Activated CD4-positive, CD25-positive, alpha-beta regulatory T cell treated with anti-CD3 and anti-CD28 coated beads, Interleukin-2, amount 50 U/mL, for 16 hours (primary cell): ENCODE data around the gene ELMO1.

Experiments used
- DNase-seq: peaks from one replicate; pipeline ENCODE4 v3.0.0-alpha.2; 2020; ENCODE audit warnings: low read depth, low spot score

ELMO1 gene

DNA sequence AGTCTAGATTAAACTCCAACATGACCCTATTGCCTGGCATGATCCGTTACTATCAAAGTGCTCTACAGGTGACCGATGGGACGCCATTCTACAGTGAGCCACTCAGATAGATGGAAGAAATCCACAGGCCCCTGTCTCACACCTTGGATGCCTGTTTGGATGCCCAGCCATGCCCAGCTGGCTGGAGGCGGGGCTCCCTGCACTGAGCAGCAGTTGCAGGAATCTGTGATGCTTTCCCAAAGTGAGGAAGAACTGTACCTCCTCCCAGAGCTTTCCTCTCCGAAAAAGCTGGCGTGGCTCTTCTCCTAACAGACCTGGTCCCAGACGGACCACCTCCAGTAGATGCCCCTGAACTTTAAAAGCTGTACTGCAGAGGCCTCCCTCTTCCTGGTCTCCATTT lies 253.3 kb downstream of the ELMO1 start:
- no peak for DNase-seq

DNA sequence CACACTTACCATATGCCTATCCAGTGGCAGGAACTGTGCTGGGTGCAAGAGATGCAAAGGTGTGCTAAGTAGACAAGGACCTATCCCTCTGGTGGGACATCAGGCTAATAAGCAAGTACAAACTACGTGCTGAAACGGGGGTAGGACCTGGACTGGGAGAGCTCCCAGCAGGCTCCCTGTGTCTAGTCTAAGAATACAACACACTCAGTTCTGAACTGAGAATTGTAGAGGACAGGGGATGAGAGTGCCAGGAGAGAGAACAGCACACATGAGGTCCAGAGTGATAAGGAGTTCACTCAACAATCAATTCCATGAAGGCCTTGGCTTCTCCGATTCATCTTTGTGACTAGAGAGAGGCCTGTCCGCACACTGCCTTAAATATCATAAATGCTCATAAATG lies 253.7 kb downstream of the ELMO1 start:
- DNase-seq, result no peak

DNA sequence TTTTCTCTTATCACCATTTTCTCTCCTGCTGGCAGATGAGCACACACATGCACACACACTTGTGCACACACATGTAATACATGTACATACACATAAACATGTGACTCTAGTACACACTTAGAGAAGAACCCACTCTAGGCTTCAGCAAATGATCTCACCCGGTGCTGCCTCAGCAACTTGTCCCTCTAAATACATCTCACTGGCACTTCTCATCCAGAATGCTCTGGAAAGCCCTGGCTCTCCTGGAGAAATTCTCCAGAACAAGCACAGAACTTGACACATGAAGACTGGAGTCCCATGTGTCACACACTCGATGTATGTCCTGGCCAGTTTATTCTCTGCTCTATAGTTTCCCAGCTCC lies 254.9 kb downstream of the ELMO1 start:
- no peak for DNase-seq

DNA sequence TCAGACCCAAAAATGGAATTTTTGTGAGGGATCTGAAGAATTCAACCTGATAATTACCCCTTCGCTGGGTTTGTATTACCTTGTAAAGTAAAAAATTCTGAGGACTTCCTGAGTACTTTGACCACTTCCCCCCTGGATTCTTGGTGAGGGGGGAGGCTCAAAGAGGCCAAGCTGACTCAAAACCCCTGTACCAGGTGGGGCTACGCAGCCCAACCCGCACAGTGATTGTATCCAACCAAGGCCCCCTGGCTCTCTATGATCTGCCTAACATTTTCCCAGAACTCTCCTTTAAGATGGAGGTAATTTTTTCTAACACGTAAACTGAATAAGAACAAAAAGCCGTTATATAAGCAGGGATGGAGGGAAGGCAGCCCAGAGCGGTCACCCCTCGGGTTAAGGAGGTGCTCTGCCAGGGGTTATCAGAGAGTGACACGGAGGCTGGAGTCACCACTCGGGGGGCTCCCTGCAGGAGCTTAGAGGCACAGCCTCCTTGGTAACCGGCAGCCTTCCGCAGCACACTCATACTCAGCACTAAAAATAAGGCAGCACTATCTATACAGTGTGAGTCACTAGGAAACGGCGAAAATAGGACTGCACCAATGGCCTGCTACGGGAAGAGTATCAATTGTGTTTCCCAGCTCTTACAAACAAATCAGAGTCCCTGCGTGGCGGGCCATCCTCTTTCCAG lies 255.4 kb downstream of the ELMO1 start:
- DNase-seq, result no peak

DNA sequence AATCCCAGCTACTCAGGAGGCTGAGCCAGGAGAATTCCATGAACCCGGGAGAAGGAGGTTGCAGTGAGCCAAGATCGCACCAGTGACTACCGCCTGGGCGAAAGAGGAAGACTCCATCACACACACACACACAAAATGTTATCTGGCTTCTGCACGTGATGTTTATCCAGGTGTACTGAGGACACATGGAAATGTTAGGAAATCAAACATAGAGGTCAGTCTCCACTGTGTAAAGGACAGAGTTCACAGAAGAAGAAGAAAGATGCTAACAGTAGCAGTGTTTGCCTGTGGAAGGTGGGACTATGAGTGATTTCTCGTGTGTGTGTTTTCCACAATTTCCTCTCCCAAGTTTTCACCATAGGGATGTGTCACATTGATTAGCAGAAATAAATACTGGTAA lies 256.9 kb downstream of the ELMO1 start:
- no peak for DNase-seq

DNA sequence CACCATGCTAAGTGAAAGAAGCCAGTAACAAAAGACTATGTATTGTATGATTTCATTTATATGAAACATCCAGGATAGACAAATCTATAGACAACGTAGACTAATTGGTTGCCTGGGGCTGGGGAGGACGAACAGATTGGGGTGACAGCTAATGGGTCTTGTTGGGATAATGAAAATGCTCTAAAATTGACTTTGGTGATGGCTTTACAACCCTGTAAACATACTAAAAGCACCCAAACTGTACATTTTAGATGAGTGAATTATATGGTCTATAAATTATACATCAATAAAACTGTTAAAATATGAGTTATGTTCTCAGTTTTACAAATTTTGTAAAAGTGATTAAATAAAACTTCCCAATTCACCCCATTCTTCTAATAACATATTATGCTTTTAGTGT lies 261.5 kb downstream of the ELMO1 start:
- DNase-seq, result no peak

DNA sequence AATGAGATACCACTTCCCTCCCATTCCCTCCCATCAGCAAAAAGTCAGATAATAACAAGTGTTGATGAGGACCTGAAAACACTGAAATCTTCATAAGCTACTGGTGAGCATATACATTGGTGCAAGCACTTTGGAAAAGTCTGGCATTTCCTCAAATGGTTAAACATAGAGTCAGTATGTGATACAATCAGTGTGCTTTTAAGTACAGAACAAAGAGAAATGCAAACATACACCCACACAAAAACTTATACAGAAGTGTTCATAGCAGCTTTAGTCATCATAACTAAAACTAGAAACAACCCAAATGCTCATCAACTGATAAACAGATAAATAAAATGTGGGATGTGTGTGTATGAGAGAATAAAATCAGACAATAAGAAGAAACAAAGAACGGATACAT lies 261.9 kb downstream of the ELMO1 start:
- no peak for DNase-seq

DNA sequence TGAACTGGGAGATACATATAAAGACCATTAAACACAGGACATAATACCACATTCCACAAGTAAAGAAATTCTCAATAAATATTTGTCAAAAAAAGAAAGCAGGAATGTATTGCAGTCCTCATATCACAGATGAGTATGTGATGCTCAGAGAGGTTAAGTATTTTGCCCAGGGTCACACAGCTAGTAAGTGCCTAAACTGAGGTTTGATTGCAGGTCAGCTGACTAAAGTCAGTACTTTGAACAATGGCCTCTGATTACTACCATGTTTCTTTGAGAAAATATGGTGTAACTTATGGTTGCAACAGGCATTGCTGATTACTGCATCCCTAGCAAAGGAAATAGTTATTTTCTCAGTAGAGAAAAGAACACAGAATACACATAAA lies 267.1 kb downstream of the ELMO1 start:
- no peak for DNase-seq

DNA sequence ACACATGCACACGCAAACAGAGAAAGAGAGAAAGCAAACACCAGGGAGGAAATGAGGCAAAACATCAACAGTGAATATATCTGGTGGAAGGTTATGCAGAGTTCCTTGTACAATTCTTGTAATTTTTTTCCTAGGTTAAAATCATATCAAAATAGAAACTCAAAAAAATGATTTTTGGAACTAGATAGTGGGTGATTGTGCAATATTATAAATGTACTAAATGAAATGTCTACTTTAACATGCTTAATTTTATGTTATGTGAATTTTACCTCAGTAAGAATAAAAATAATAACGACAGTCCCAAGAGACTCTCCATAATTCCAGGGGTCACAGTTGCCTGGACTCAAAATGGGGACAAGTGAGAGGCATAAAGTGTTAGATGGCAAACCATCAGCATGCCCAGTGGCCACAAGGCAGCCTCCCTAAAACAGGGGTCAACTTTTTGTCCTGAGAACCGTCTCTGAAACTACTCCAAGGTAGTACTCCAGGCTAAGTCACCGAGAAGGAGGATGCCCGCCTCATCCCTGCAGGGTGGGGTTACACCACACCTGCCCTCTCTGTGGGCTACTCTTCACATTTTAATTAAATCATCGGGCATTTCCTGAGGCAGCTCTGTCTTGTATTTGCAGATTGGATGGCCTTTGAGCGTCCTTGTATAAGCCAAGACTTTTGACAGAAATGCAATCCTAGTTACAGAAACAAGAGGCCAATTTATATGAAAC lies 267.7 kb downstream of the ELMO1 start:
- DNase-seq, result no peak

DNA sequence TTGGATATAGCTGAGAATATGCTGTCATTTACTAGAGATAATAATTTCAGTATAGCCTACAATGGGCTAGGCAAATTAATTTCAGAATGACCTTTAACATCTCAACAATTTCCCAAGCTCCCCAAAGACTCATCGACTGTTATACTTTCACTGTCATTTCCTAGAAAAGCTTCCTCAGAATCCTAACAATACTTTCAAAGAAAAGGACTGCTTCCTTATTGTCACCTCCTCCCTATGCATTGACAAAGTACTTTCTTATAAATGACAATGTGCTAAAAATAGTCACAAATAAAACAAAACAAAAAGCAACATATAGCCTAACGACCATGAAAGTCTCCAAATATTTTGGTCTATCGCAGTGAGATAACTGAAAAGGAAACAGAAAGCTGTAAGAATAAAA lies 272.6 kb downstream of the ELMO1 start:
- no peak for DNase-seq

DNA sequence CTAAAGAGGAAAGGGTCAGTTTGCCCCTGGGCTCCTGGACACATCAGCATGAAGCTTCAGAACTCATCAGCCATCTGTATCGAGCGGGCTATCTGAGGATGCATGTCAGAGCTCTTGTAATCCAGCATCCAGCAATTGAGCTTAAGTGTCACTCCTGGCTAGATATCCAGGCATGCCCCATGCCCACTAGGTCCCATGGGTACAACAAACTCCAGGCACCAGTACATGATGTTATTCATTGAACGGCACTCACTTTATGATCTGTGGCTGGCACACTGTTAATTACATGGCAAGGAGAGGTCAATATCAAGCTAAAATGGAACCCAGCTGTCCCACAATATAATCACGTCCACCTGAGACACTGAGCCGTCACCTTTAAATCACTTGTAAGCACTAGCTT lies 274.2 kb downstream of the ELMO1 start:
- DNase-seq, result no peak

DNA sequence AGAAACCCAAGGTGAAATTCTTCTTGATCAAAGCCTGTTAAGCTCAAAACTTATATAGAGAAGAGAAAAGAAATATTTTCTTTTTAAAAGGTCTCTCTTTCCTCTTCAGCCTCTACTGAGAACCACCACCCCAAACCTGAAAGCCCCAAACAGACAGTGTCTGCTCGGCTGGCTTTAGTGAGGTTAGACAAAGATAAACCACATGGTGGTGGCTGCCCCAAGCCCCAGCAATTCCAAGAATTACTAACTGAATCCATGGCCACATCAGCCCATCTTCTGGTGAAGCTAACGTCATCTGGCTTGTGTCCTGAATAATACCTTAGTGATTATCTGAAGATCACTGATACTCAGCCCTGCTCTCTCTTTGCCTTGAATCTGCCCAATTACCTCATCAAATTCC lies 275.0 kb downstream of the ELMO1 start:
- no peak for DNase-seq

DNA sequence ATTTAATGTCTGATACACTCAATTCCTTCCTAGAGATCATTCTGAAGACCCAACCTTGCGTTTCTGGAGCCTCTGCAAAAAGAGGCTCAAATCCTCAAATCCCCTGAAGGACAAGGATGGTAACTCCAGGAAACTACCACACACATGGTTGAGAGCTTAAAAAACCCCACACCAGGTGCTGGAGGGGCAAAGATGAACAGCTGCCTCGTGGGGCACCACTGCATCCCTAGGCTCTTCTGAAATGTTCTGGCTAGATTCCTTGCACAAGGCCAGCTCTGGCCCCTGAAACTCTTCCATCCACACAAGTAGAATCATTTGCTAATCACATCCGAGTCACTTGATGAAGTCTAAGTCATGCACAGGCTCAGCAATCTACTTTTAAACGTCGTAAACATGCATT lies 286.6 kb downstream of the ELMO1 start:
- no peak for DNase-seq

DNA sequence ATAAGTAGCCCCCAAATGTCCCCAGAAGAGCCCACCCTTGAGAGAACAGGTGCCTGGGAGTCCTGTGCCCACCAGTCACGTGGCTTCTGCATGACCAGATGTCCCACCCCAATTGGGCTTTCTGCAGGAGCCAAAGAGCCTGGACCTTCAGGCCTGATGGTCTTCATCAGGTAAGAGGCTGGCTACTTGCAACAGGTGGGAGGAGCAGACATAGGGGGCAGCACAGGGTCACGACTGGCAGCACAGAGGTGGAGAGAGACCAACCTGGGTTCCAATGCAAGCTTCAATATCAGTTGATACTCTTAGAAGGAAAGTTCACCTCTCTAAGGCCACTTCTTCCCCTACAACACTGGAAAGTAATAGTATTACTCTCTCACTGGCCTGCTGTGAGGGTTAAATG lies 288.0 kb downstream of the ELMO1 start:
- no peak for DNase-seq

DNA sequence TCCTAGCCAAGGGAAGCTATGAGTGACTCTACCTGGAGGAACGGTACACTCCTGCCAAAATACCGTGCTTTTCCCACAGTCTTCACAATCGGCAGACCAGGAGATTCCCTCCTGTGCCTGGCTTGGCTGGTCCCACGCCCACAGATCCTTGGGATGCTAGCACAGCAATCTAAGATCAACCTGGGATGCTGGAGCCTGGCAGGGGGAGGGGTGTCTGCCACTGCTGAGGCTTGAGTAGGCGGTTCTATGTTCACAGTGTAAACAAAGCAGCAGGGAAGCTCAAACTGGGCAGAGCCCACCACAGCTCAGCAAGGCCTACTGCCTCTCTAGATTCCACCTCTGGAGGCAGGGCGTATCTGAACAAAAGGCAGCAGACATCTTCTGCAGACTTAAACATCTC lies 295.3 kb downstream of the ELMO1 start:
- no peak for DNase-seq

DNA sequence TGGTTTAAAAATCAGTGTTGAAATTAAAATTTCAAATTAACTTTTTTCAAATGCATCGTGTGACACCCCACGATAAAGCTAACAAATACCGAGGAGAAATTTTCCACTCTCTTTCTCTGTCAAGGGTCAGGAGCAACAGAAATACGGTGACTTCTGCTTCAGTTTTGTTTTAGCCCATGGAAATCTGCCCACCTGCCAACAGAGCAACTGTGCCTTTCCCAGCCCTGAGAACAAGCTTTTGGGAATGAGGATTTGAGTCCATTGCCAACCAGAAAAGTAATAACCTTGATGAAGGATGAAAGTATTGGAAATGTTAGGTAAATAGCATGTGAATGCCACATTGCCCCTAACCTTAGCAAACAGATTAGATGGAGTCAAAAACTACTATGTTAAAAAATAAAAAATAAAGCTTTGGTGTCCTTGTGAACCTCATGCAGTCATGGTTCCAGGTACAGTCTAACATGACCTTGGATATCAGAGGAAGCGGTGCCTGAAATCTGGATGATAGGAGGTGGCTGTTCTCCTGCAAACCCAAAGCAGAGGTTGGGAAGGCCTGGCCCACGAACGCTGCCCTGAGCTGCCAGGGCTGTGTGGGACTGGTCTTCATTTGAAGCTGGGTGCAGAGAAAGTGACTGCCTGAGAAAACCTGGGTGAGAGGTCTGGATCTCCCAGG lies 296.8 kb downstream of the ELMO1 start:
- no peak for DNase-seq

DNA sequence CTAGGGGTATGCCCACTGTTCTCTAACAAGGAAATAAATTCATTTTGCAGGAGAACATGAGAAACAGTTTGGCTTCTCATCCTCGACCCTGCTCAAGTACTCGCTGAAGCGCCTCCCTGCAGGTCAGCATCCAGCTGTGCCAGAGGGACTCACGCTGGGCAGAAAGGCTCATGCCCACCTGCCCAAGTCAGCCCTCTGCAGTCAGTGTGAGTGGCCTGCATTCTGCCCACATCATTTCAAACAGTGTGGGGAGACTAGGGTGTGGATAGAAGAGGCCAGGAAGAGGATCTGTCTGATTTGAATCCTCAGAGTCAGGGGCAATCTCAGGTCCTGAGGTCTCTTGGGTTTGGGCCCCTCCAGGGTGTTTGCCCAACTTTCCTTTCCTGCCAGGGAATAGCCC lies 297.8 kb downstream of the ELMO1 start:
- no peak for DNase-seq

DNA sequence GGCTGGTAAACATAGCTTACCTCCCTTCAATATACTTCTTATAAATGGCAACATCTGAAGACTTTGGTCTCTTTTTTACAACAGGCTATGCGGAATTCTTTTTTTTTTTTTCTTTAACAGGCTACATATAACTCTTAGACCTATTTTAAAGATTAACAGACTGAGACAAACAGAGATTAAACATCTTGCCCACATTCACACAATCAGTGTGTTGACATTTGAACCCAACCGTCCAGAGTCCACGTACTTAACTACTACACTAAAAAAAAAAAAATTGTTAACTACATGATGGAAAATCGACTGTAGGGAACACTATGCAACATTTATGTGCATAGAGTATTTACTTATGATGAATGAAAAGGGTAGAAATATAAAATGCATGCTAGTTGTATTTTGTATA lies 298.5 kb downstream of the ELMO1 start:
- no peak for DNase-seq

DNA sequence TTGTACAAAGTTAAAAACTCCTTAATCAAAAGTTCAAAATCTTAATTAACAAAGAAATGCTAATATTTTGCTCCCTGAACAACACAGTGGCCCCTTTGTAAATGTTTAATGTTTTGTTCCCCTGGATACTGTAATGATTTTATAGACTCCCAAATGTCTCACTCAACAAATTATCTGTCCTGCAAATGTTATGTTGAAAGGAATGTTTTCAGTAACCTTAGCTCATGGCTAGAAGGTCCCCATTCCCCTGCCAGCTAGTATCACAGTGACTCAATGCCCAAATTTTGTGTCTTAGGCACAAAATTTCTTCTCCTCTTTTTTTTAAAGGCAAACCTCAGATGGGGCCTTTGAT lies 298.9 kb downstream of the ELMO1 start:
- DNase-seq, result no peak

DNA sequence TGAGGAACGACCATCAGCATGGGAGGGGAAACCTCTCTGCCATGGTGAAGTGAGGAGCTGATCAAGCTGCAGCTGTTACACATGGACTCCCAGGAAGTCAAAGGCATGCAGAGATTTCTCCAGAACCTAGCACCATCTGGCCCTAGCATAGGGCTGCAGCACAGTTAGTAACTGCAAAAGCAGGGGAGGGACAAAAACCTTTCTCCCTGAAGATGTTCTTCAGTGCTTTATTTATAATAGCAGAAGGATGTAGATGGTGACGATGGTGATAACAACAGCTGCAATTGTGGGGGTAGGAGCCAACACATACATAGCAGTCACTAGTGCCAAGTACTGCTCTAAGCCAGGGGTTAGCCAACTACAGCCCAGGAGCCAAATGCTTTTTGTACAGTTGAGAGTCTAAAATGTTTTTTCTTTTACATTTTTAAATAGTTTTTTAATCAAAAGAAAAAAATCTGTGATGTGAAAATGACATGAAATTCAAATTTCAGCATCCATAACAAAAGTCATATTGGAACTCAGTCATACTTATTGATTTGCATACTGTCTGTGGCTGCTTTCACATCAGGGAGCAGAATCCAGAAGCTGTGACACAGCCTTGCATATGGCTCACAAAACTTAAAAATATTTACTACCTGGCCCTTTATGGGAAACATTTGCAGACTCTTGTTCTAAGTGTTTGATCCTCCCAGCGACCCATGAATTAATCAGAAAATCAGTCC lies 299.5 kb downstream of the ELMO1 start:
- DNase-seq, result no peak

DNA sequence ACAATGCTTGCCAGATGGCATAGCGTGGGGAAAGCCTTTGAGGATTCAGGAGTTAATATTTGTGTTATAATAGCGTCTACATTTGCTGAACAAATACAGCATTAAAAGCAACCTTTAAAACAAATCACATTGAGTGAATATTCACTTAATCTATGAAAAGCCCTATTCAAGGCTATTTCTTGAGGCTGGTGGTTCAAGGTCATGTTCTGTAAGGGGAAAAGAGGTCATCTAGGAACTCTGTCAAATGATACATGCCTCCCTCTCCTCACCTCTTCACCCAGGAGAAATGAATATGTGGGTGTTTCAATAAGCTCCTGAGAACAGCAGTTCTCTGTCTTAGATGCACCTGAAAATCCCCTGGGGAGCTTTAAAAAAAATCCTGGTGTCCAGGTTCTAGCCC lies 303.0 kb downstream of the ELMO1 start:
- no peak for DNase-seq

DNA sequence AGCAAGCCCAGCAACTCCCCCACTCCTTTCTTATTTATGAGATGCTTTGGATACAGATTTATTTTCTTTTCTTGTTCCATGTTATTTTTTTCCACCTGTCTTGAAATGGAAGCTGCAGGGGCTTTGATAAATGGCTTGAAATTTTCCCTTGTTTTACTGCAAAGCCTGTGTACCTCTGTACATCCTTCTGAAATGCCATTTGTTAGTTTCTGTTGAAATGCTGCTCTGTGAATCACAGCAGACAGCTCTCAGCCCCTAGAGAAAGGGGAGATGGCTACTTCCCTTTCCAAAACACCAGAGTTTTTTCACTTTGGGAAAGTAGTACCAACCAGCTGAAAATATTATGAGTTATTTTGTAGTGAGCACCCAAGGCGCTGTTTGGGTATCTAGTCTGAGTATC lies 304.2 kb downstream of the ELMO1 start:
- DNase-seq, result no peak

DNA sequence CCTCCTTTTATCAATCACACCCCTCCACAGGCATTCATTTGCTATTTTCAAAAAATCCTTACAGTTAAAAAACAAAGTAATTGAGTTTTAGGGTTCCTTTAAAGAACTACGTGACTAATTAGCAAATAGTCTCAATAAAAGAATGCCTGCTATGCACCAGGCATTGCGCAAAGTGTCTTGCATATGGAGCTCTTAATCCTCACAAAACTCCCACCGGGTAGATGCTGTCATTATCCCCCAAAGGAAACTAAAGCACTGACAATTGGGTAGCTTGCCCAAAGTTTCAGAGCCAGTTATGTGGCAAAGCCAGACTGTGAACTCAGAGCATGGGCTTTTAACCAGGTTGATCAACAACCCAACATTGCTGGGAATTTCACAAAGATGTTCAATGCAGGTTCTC lies 305.7 kb downstream of the ELMO1 start:
- DNase-seq, result no peak
